Spleen (tissue), 7 donors: ENCODE measurements around the gene ODAD3.
"Not testable (repeated sequence)": the region's sequence is repeated elsewhere in the genome, so short reads cannot be mapped to it uniquely, and the experiment has no call there.

Experiments used
- CTCF ChIP-seq, 11 experiments: fragments of 200-600 bp in 7 of 11; fragments of 450-650 bp in 4 of 11; sonication (generic) in 4 of 11; IDR thresholded peaks in 8 of 11; conservative IDR thresholded peaks in 3 of 11; 1 replicate in 7 of 11; 2 replicates in 4 of 11; pipeline versions ENCODE4 v1.4.0 to v1.8.0; 2016 to 2021; ENCODE audit warnings: antibody characterized with exemption in 11 of 11, inconsistent platforms in 4 of 11, mild to moderate bottlenecking in 1 of 11
- POLR2A ChIP-seq, 3 donors: fragments of 450-650 bp; IDR thresholded peaks; one replicate each; pipeline ENCODE4 v1.5.1; 2017; ENCODE audit warnings: antibody characterized with exemption in 3 of 3, mild to moderate bottlenecking in 1 of 3
- POLR2AphosphoS5 ChIP-seq, 3 donors: sonication (generic); formaldehyde crosslinking; IDR thresholded peaks; one replicate each; pipeline ENCODE4 v1.5.1; 2017; ENCODE audit warnings: antibody characterized with exemption in 3 of 3
- donor health status: DM: no; HTN: no; CAD: no; lungs with moderate emphysema.
- donor health status: DM: no; HTN: no; CAD: no.
- donor health status: DM: no; HTN: no; CAD: no.

- TF ChIP-seq CTCF (IDR thresholded peaks at IDR 0.05 in 8 of 11, conservative IDR thresholded peaks at IDR 0.05 in 3 of 11); POLR2A (IDR thresholded peaks at IDR 0.05); POLR2AphosphoS5 (IDR thresholded peaks at IDR 0.05): not testable (repeated sequence)
Measured at GRCh38 chr19:11406703-11407236, 28.2 kb downstream of the ODAD3 start.
